GM23338 (cell line): ENCODE measurements around the gene MBL2. TPM values are rescaled to one million over a fixed set of nuclear protein-coding genes. Genes with fewer than 3 reads are reported as not detected.

ENCODE experiments used
- ATAC-seq: fragments of 200-7000 bp; cut with Tn5 transposase; 3 replicates; pipeline ENCODE4 v1.9.1; 2020
- DNase-seq: peaks from one replicate; pipeline ENCODE4 v3.0.0-alpha.2; 2015; ENCODE audit warnings: low spot score
- H2AFZ ChIP-seq: fragments of 200-600 bp; sonication (generic); 2 replicates; pipeline ENCODE4 v1.8.0; 2016; ENCODE audit warnings: antibody characterized with exemption, mild to moderate bottlenecking, moderate library complexity
- H3F3A ChIP-seq: fragments of 200-600 bp; sonication (generic); replicated peaks from 2 replicates; pipeline ENCODE4 v1.8.0; 2017; ENCODE audit warnings: antibody characterized with exemption, mixed run types, low read depth
- H3K27ac ChIP-seq: fragments of 200-600 bp; sonication (generic); 2 replicates; pipeline ENCODE4 v1.6.1; 2016; ENCODE audit warnings: low read depth
- H3K27me3 ChIP-seq: fragments of 200-600 bp; sonication (generic); 2 replicates; pipeline ENCODE4 v1.8.0; 2016; ENCODE audit warnings: mild to moderate bottlenecking, mixed run types, moderate library complexity; ENCODE audit not compliant: insufficient read depth
- H3K36me3 ChIP-seq: fragments of 200-600 bp; sonication (generic); 2 replicates; pipeline ENCODE4 v1.8.0; 2016; ENCODE audit warnings: mild to moderate bottlenecking; ENCODE audit not compliant: insufficient read depth
- H3K4me1 ChIP-seq: fragments of 200-600 bp; sonication (generic); 2 replicates; pipeline ENCODE4 v1.8.0; 2016; ENCODE audit warnings: mild to moderate bottlenecking, moderate library complexity; ENCODE audit not compliant: insufficient read depth
- H3K4me2 ChIP-seq: fragments of 200-600 bp; sonication (generic); 2 replicates; pipeline ENCODE4 v1.7.1; 2017; ENCODE audit warnings: mixed run types
- H3K4me3 ChIP-seq: fragments of 200-600 bp; sonication (generic); 2 replicates; pipeline ENCODE4 v1.6.1; 2016; ENCODE audit warnings: mixed run types
- H3K79me2 ChIP-seq: fragments of 200-600 bp; sonication (generic); replicated peaks from 2 replicates; pipeline ENCODE4 v1.8.0; 2017; ENCODE audit warnings: mild to moderate bottlenecking; ENCODE audit not compliant: insufficient read depth
- H3K9me2 ChIP-seq: fragments of 200-600 bp; sonication (generic); 2 replicates; pipeline ENCODE4 v1.8.0; 2017; ENCODE audit not compliant: insufficient read depth
- H4K20me1 ChIP-seq: fragments of 200-600 bp; sonication (generic); replicated peaks from 2 replicates; pipeline ENCODE4 v1.8.0; 2017; ENCODE audit warnings: mild to moderate bottlenecking; ENCODE audit not compliant: insufficient read depth
- H3K27ac Mint-ChIP-seq: 2 replicates; pipeline ENCODE4 v1.8.0; 2020; ENCODE audit warnings: inconsistent platforms, mild to moderate bottlenecking, moderate library complexity, mixed read lengths
- H3K27me3 Mint-ChIP-seq: 3 replicates; pipeline ENCODE4 v1.8.0; 2022; ENCODE audit warnings: low read depth, mild to moderate bottlenecking, moderate library complexity, mixed read lengths, inconsistent platforms; ENCODE audit not compliant: insufficient read depth, poor library complexity
- H3K36me3 Mint-ChIP-seq: 3 replicates; pipeline ENCODE4 v1.8.0; 2021; ENCODE audit warnings: low read depth, mild to moderate bottlenecking, inconsistent platforms, moderate library complexity, mixed read lengths
- H3K4me1 Mint-ChIP-seq: 3 replicates; pipeline ENCODE4 v1.8.0; 2020; ENCODE audit warnings: mild to moderate bottlenecking, inconsistent platforms, mixed read lengths
- H3K4me3 Mint-ChIP-seq: 3 replicates; pipeline ENCODE4 v1.8.0; 2021; ENCODE audit warnings: moderate library complexity, mild to moderate bottlenecking, inconsistent platforms, mixed read lengths
- H3K9me3 Mint-ChIP-seq: 3 replicates; pipeline ENCODE4 v1.8.0; 2020; ENCODE audit warnings: moderate library complexity, mild to moderate bottlenecking, inconsistent platforms, mixed read lengths
- CTCF ChIP-seq, 2 experiments: fragments of 200-600 bp in 1 of 2; sonication (generic) in 1 of 2; conservative IDR thresholded peaks; 2 replicates each; pipeline versions ENCODE4 v1.5.1 to v1.6.1; 2016 to 2017; ENCODE audit warnings: antibody characterized with exemption in 2 of 2, low read depth in 2 of 2, mild to moderate bottlenecking in 2 of 2, moderate library complexity in 1 of 2
- ETS1 ChIP-seq: IDR thresholded peaks from 2 replicates; pipeline ENCODE4 v1.6.1; 2016; ENCODE audit warnings: antibody characterized with exemption
- EZH2 ChIP-seq: fragments of 200-600 bp; sonication (generic); IDR thresholded peaks from one replicate; pipeline ENCODE4 v1.8.0; 2017; ENCODE audit warnings: antibody characterized with exemption, mild to moderate bottlenecking, low read depth; ENCODE audit not compliant: unreplicated experiment
- EZH2phosphoT487 ChIP-seq: fragments of 200-600 bp; sonication (generic); IDR thresholded peaks from one replicate; pipeline ENCODE4 v1.8.1; 2018; ENCODE audit warnings: antibody characterized with exemption; ENCODE audit not compliant: unreplicated experiment
- JUNB ChIP-seq: IDR thresholded peaks from one replicate; pipeline ENCODE4 v1.6.1; 2016; ENCODE audit warnings: antibody characterized with exemption; ENCODE audit not compliant: unreplicated experiment
- NANOG ChIP-seq: IDR thresholded peaks from 2 replicates; pipeline ENCODE4 v1.6.1; 2016; ENCODE audit warnings: antibody characterized with exemption, borderline replicate concordance
- POLR2AphosphoS5 ChIP-seq: IDR thresholded peaks from 2 replicates; pipeline ENCODE4 v1.6.1; 2016; ENCODE audit warnings: antibody characterized with exemption, low read depth
- REST ChIP-seq: IDR thresholded peaks from one replicate; pipeline ENCODE4 v1.6.1; 2018; ENCODE audit warnings: antibody characterized with exemption; ENCODE audit not compliant: unreplicated experiment
- STAT1 ChIP-seq: IDR thresholded peaks from one replicate; pipeline ENCODE4 v1.6.1; 2016; ENCODE audit warnings: antibody characterized with exemption; ENCODE audit not compliant: unreplicated experiment
- ZNF331 ChIP-seq: fragments of 250-450 bp; sonication (Bioruptor Pico); IDR thresholded peaks from 2 replicates; pipeline ENCODE4 v1.5.0; 2020; ENCODE audit warnings: low read depth, mild to moderate bottlenecking, moderate library complexity
- polyA plus RNA-seq: library from polyadenylated mRNA; unstranded; fragments of >200 nt; fragmentation: Nextera tagmentation; extraction: Ambion mirVana; gene quantifications from 2 replicates; pipeline ENCODE4 v1.2.1, GENCODE V29; 2016
- total RNA-seq: library from RNA; depleted of rRNA; stranded (reverse); fragments of >200 nt; shearing (Covaris generic); gene quantifications from 2 replicates; pipeline ENCODE4 v1.2.3, GENCODE V29; 2014

Gene MBL2
- total and polyA plus RNA-seq, 2 experiments from 2014 or later = not detected

GRCh38 chr10:52778511-52779392, 6.2 kb upstream of the MBL2 start:
- Mint-ChIP-seq H3K4me3 (no peak overlapping the region), H3K27me3 (peaks cover 6% of the 10 kb centered on the region), H3K4me1 (peaks cover 4% of the 10 kb centered on the region; the same call in 2 of the 3 replicates), H3K36me3 (no peaks in the 10 kb centered on the region), H3K9me3 (no peaks in the 10 kb centered on the region), H3K27ac (no peak overlapping the region)
- H3K27me3 ChIP-seq = no peaks in the 10 kb centered on the region
- no peak overlapping the region for H3K4me2 ChIP-seq
- TF ChIP-seq STAT1 (no peak), CTCF (conservative IDR thresholded peaks at IDR 0.05; ENCODE audit: low read depth in 2 of 2) (peak; percentile 80 to 91)
- no peaks in the 10 kb centered on the region for H3K36me3 ChIP-seq
- ATAC-seq = peak; percentile 37
- H3K4me1 ChIP-seq = no peaks in the 10 kb centered on the region
- no peaks in the 10 kb centered on the region for H3F3A ChIP-seq
- peak; percentile 93 for DNase-seq
- no peaks in the 10 kb centered on the region for H4K20me1 ChIP-seq
- H3K4me3 ChIP-seq = no peak overlapping the region
- H2AFZ ChIP-seq = peak overlapping the region; percentile 97
- no peak overlapping the region for H3K27ac ChIP-seq
- no peaks in the 10 kb centered on the region for H3K9me2 ChIP-seq
- no peaks in the 10 kb centered on the region for H3K79me2 ChIP-seq

GRCh38 chr10:52777414-52777813, 4.8 kb upstream of the MBL2 start:
- H3K27ac ChIP-seq = no peak overlapping the region
- peak overlapping the region; percentile 38; the same call in 1 of the 2 replicates for H2AFZ ChIP-seq
- no peaks in the 10 kb centered on the region for H3K9me2 ChIP-seq
- Mint-ChIP-seq H3K4me1 (peaks cover 4% of the 10 kb centered on the region; the same call in 2 of the 3 replicates), H3K27me3 (peaks cover 6% of the 10 kb centered on the region), H3K4me3 (no peak overlapping the region), H3K27ac (no peak overlapping the region), H3K9me3 (no peaks in the 10 kb centered on the region), H3K36me3 (no peaks in the 10 kb centered on the region)
- H3F3A ChIP-seq = no peaks in the 10 kb centered on the region
- H3K4me3 ChIP-seq = no peak overlapping the region
- H3K4me1 ChIP-seq = no peaks in the 10 kb centered on the region
- no peak overlapping the region for H3K4me2 ChIP-seq
- H3K79me2 ChIP-seq = no peaks in the 10 kb centered on the region
- DNase-seq (no peak), ATAC-seq (no peak)
- H4K20me1 ChIP-seq = no peaks in the 10 kb centered on the region
- H3K27me3 ChIP-seq = no peaks in the 10 kb centered on the region
- no peaks in the 10 kb centered on the region for H3K36me3 ChIP-seq
- TF ChIP-seq REST (no peak), EZH2 (no peak), CTCF (conservative IDR thresholded peaks at IDR 0.05; ENCODE audit: low read depth in 2 of 2) (no peak), NANOG (no peak), JUNB (no peak), POLR2AphosphoS5 (no peak), EZH2phosphoT487 (no peak), ETS1 (no peak), ZNF331 (CRISPR knock-in tag) (no peak)
